Mesodermal cell (in vitro differentiated cells): ENCODE measurements around the gene TXK.

Experiments used
- H3K27ac ChIP-seq: 2 replicates; pipeline ENCODE4 v1.7.0; 2013; ENCODE audit warnings: mild to moderate bottlenecking, low read depth, low read length, moderate library complexity; ENCODE audit not compliant: severe bottlenecking
- H3K36me3 ChIP-seq: 2 replicates; pipeline ENCODE4 v1.7.1; 2013; ENCODE audit warnings: mild to moderate bottlenecking, low read length, moderate library complexity; ENCODE audit not compliant: control insufficient read depth, insufficient read depth
- H3K4me1 ChIP-seq: one replicate; pipeline ENCODE4 v1.7.1; 2013; ENCODE audit warnings: mild to moderate bottlenecking, low read length; ENCODE audit not compliant: insufficient read depth, control insufficient read depth, poor library complexity, severe bottlenecking
- H3K4me3 ChIP-seq: 2 replicates; pipeline ENCODE4 v1.7.0; 2013; ENCODE audit warnings: low read length, control low read depth, mild to moderate bottlenecking; ENCODE audit not compliant: insufficient read depth, poor library complexity, severe bottlenecking; ENCODE audit errors: extremely low read depth
- H3K9me3 ChIP-seq: 2 replicates; pipeline ENCODE4 v1.7.1; 2013; ENCODE audit warnings: mild to moderate bottlenecking, low read length, moderate library complexity; ENCODE audit not compliant: control insufficient read depth
- WGBS, 2 experiments: methylation state at CpG; one replicate each; pipeline ENCODE4 v1.1.5; 2013; ENCODE audit warnings: missing lambda C conversion rate in 2 of 2; ENCODE audit not compliant: insufficient coverage in 2 of 2; 5-methylcytosine and 5-hydroxymethylcytosine counted together

TXK gene

DNA sequence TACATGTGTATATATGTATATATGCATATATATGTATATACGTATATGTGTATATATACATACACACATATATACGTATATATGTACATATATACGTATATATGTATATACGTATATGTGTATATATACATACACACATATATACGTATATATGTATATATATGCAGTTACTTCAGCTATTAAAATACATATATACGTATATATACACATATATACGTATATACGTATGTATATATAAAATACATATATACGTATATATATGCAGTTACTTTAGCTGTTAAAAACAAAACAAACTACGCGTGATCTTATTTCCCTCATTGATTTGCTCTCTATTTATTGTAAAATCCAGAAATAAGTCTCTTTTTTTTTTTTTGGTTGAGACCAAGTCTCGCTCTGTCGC is 13.9 kb downstream of the TXK start:
- Histone ChIP-seq H3K27ac (no peak overlapping the region), H3K36me3 (no peaks in the 10 kb centered on the region), H3K9me3 (no peaks in the 10 kb centered on the region), H3K4me3 (no peak overlapping the region), H3K4me1 (no peaks in the 10 kb centered on the region)
- 83 to 100% methylated on average over 1 to 2 of the region's 13 CpGs for WGBS, 2 experiments

DNA sequence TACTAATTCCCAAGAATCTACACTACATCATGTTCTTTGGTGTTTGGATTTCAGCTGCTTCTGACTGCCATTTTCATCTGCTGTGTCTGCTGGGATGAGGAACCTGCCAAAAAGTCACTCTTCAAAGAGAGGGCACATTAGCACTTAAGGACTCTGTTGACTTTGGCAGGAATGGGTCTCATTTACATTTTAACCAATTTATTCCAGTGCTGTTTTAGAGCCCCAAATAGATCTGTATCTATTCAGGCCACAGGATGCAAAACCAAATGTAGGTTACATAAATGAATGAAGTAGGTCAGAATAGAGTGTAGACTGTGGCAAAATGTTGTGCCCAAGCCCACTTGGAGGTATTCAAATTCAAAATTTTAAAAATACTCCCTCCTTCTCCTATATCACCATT is 14.4 kb downstream of the TXK start:
- H3K36me3 ChIP-seq, result no peaks in the 10 kb centered on the region
- H3K9me3 ChIP-seq, result no peaks in the 10 kb centered on the region
- H3K4me1 ChIP-seq, result no peaks in the 10 kb centered on the region
- no peak overlapping the region for H3K27ac ChIP-seq
- no peak overlapping the region for H3K4me3 ChIP-seq

- 80% methylated on average over 1 of the region's 2 CpGs; no CpG with 5 or more reads in 1 of the 2 experiments for WGBS, 2 experiments
- Histone ChIP-seq H3K27ac (no peak overlapping the region), H3K36me3 (no peaks in the 10 kb centered on the region), H3K4me3 (no peak overlapping the region), H3K4me1 (no peaks in the 10 kb centered on the region), H3K9me3 (no peaks in the 10 kb centered on the region)
These were observed 16.0 kb downstream of the TXK start for GRCh38 chr4:48118081-48118480.

DNA sequence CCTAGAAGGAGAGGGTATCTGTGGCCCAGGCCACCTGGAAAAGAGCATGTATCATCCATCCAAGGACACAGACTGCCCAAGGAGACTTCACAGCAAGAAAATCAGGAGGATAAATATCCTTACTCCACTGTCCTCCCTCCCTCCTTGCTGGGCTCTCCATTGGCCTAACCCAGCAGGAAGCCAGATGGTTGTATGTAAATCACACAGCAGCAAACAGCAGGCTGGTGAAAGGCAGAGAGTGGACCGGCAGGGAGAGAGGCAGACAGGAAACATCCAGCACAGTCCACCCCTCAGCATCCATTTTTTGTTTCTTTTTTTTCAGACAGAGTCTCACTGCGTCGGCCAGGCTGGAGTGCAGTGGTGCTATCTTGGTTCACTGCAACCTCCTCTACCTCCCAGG is 17.5 kb downstream of the TXK start:
- no peaks in the 10 kb centered on the region for H3K4me1 ChIP-seq
- H3K4me3 ChIP-seq, result no peak overlapping the region
- H3K36me3 ChIP-seq, result no peaks in the 10 kb centered on the region
- no peaks in the 10 kb centered on the region for H3K9me3 ChIP-seq
- WGBS, 2 experiments, result 69 to 93% methylated on average over 2 to 3 of the region's 3 CpGs
- no peak overlapping the region for H3K27ac ChIP-seq

DNA sequence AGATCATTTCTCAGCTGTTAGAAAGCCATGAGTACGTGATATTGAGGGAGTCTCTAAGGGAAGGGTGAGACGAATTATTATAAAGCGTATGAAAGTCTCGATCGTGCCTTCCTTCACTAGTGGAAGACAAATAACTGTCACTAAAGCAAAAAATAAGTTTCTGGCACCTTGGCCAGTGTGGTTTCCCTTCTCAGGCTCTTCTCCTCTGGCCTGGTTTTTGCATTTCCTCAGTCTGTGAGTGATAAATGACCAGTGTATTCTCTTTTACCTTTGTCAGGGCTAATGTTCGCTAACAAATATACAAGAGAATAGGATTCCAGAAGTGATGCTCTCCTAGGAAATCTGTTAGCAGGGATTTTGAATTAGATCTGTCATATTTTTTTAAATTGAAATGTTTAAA is 19.6 kb downstream of the TXK start:
- Histone ChIP-seq H3K27ac (no peak overlapping the region), H3K9me3 (no peaks in the 10 kb centered on the region), H3K4me1 (no peaks in the 10 kb centered on the region), H3K36me3 (no peaks in the 10 kb centered on the region), H3K4me3 (no peak overlapping the region)
- WGBS, 2 experiments, result 80 to 89% methylated on average over 1 to 6 of the region's 6 CpGs

- no peak overlapping the region for H3K27ac ChIP-seq
- no peak overlapping the region for H3K4me3 ChIP-seq
- H3K9me3 ChIP-seq, result no peaks in the 10 kb centered on the region
- H3K4me1 ChIP-seq, result peaks cover 5% of the 10 kb centered on the region
- 69 to 93% methylated on average over 3 of the region's 8 CpGs for WGBS, 2 experiments
- no peaks in the 10 kb centered on the region for H3K36me3 ChIP-seq
These were observed 21.9 kb downstream of the TXK start for GRCh38 chr4:48112017-48112667.

- Histone ChIP-seq H3K36me3 (no peaks in the 10 kb centered on the region), H3K4me3 (no peak overlapping the region), H3K4me1 (peaks cover 5% of the 10 kb centered on the region), H3K9me3 (no peaks in the 10 kb centered on the region), H3K27ac (no peak overlapping the region)
- WGBS, 2 experiments, result 60% methylated on average over 1 of the region's 1 CpG; no CpG with 5 or more reads in 1 of the 2 experiments
These were observed 23.5 kb downstream of the TXK start for GRCh38 chr4:48110452-48110978.

- H3K36me3 ChIP-seq, result no peaks in the 10 kb centered on the region
- no peaks in the 10 kb centered on the region for H3K9me3 ChIP-seq
- peaks cover 5% of the 10 kb centered on the region for H3K4me1 ChIP-seq
- 91 to 100% methylated on average over 1 to 2 of the region's 5 CpGs for WGBS, 2 experiments
- no peak overlapping the region for H3K4me3 ChIP-seq
- no peak overlapping the region for H3K27ac ChIP-seq
These were observed 24.4 kb downstream of the TXK start for GRCh38 chr4:48109413-48110263.

DNA sequence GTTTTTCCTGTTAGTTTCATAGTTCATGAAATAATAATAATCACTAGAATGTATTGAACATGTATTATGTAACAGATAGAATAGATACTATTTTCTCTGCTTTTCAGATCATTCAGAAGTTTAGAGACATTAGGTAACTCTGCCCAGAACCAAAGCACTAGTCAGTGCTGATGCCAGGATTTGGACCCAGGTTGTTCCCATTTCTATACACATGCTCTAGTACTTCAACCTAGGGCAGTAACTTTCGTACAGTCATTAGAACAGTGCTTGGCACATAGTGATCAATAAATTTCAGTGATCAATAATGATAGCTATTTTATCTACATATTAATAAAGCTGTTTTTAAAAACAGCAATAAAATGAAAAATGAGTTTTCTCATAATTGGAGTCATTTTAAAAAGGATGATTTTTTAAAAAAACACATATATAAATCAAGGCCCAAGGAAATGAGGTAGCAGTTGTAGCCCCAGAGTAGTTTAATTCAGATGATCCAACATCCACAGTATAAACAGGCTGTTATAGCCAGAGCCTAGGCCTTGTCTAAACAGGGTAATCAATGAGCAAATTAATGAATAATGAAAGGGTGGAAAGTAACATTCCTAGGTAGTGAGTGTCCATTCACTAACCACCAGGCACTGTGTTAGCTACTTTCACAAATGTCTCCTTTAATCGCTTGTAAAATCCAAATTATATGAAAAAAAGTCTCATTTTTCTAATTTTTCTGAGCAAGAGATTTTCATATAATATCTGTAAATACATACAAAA is 25.6 kb downstream of the TXK start:
- peaks cover 5% of the 10 kb centered on the region for H3K4me1 ChIP-seq
- no peak overlapping the region for H3K27ac ChIP-seq
- no peaks in the 10 kb centered on the region for H3K36me3 ChIP-seq
- H3K4me3 ChIP-seq, result no peak overlapping the region
- no peaks in the 10 kb centered on the region for H3K9me3 ChIP-seq
- WGBS, 2 experiments, result no CpG with 5 or more reads among the region's 2 CpGs

DNA sequence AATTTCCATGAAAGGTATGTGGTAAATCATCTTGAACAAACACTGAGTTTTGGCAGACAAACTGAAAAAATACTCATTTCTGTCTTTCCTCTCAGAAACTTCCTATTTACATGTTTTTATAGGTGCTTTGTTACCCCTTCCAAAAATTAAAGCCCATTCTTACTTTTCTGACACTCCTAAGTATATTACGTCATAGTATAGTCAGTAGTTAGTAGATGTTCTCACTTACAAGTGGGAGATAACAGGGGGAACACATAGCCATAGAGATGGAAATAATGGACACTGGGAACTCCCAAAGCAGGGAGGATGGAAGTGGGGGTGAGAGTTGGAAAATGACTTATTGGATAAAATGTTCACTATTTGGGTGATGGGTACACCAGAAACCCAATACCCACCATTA is 28.8 kb downstream of the TXK start:
- no CpG with 5 or more reads among the region's 1 CpG for WGBS, 2 experiments

More for the DNA sequence above, 28.8 kb downstream of the TXK start:
- Histone ChIP-seq H3K27ac (no peak overlapping the region), H3K9me3 (no peaks in the 10 kb centered on the region), H3K36me3 (no peaks in the 10 kb centered on the region), H3K4me3 (no peak overlapping the region), H3K4me1 (peaks cover 5% of the 10 kb centered on the region)
